ENCODE data around the gene KIAA1755.

The KIAA1755 gene

GRCh38 chr20:38260378-38261053 is at the start of gene KIAA1755:
KIAA1755 (minus strand) TSS chr20:38260735; CDS start chr20:38260500, 235 bp downstream.
- no peak for DNase-seq

- no peak for DNase-seq
These were observed 47.9 kb upstream of the KIAA1755 start for GRCh38 chr20:38308447-38308846.

- no peak for DNase-seq
These were observed 47.5 kb upstream of the KIAA1755 start for GRCh38 chr20:38308047-38308438.

- no peak for DNase-seq
These were observed 47.0 kb upstream of the KIAA1755 start for GRCh38 chr20:38307371-38308046.

GRCh38 chr20:38306379-38306778 is 45.8 kb upstream of the KIAA1755 start:
- DNase-seq = no peak

- no peak for DNase-seq
These were observed 45.0 kb upstream of the KIAA1755 start for GRCh38 chr20:38305541-38305940.

- DNase-seq = peak in 1 of 2 donors; percentile 23
These were observed 44.4 kb upstream of the KIAA1755 start for GRCh38 chr20:38304845-38305447.

GRCh38 chr20:38303908-38304379 is 43.4 kb upstream of the KIAA1755 start, which contains the start of gene BPI:
BPI (plus strand) TSS chr20:38304156; CDS start chr20:38304224, 68 bp downstream.
- peak; percentile 30 to 59 for DNase-seq

- DNase-seq = no peak
These were observed 42.3 kb upstream of the KIAA1755 start for GRCh38 chr20:38302786-38303185.

GRCh38 chr20:38301309-38301708 is 40.8 kb upstream of the KIAA1755 start:
- DNase-seq = no peak

- no peak for DNase-seq
These were observed 39.9 kb upstream of the KIAA1755 start for GRCh38 chr20:38300438-38300837.

- DNase-seq = no peak
These were observed 39.4 kb upstream of the KIAA1755 start for GRCh38 chr20:38299963-38300362.

- peak in 1 of 2 donors; percentile 23 for DNase-seq
These were observed 38.3 kb upstream of the KIAA1755 start for GRCh38 chr20:38298768-38299288.

GRCh38 chr20:38297916-38298674 is 37.6 kb upstream of the KIAA1755 start:
- no peak for DNase-seq

- no peak for DNase-seq
These were observed 35.9 kb upstream of the KIAA1755 start for GRCh38 chr20:38296433-38296832.

GRCh38 chr20:38295811-38296210 is 35.3 kb upstream of the KIAA1755 start:
- DNase-seq = no peak

GRCh38 chr20:38294076-38294591 is 33.6 kb upstream of the KIAA1755 start:
- no peak for DNase-seq

- no peak for DNase-seq
These were observed 33.0 kb upstream of the KIAA1755 start for GRCh38 chr20:38293491-38294065.

- no peak for DNase-seq
These were observed 31.4 kb upstream of the KIAA1755 start for GRCh38 chr20:38291966-38292365.

GRCh38 chr20:38290829-38291814 is 30.6 kb upstream of the KIAA1755 start:
- no peak for DNase-seq
